Measurements from ENCODE around the gene C6orf89. TPM values are rescaled to one million over a fixed set of nuclear protein-coding genes. Genes with fewer than 3 reads are reported as not detected.

The C6orf89 gene
- total RNA-seq, 1 experiment from 2014 or later = 15.6 TPM

DNA sequence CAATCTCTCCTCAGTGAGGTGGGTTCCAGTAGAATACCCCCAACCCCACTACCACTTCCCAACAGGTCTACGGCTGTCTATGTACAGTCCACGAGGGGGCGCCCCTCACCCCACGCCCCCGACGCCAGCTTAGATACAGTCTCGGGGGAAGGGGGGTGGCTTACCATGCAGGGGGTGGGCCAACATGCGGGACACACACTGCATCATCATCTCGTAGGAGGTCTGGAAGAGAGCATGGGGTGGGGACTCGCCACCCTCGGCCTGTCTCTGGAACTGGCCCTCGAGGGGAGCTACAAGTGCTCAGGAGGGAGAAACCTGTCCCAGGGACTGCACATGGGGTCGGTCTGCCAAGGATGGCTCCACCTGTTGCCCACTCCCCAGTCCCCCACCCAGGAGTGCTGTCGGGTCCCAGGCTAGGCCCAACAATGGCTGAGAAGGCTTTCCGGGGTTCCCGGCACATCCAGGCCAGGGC lies 91.8 kb downstream of the C6orf89 start:
- peaks cover 47% of the 10 kb centered on the region for H3K36me3 ChIP-seq (replicated peaks; ENCODE audit: control insufficient read depth, insufficient read depth, low read length)
- H3K4me3 ChIP-seq (ENCODE audit: insufficient read depth, low read depth, low read length) = no peak overlapping the region
- H3K27me3 ChIP-seq (ENCODE audit: control insufficient read depth, insufficient read depth, low read length) = no peaks in the 10 kb centered on the region
- DNase-seq = peak; percentile 92

Other genes with a start within 250 kb of the C6orf89 start
- gene CDKN1A, start 207.2 kb upstream of the C6orf89 start, total RNA-seq (2014; rRNA removed; shearing (Covaris generic)) = 0.28 and 0.55 TPM in 2 replicates
- gene RAB44, start 188.1 kb upstream of the C6orf89 start, total RNA-seq (2014; rRNA removed; shearing (Covaris generic)) = not detected in 2 replicates
- gene CPNE5, start 46.5 kb upstream of the C6orf89 start, total RNA-seq (2014; rRNA removed; shearing (Covaris generic)) = 0.04 and 0.42 TPM in 2 replicates
- gene PPIL1, start 11.1 kb upstream of the C6orf89 start, total RNA-seq (2014; rRNA removed; shearing (Covaris generic)) = 86.0 and 91.1 TPM in 2 replicates
- gene PI16, start 68.8 kb downstream of the C6orf89 start, total RNA-seq (2014; rRNA removed; shearing (Covaris generic)) = not detected in 2 replicates
- gene MTCH1, start 100.2 kb downstream of the C6orf89 start, total RNA-seq (2014; rRNA removed; shearing (Covaris generic)) = 286 and 299 TPM in 2 replicates
- 0.04 and 0.17 TPM in 2 replicates for gene FGD2, start 119.7 kb downstream of the C6orf89 start, total RNA-seq (2014; rRNA removed; shearing (Covaris generic))

All from H7 (cell line).